ENCODE results near the gene TTC1.

DNA sequence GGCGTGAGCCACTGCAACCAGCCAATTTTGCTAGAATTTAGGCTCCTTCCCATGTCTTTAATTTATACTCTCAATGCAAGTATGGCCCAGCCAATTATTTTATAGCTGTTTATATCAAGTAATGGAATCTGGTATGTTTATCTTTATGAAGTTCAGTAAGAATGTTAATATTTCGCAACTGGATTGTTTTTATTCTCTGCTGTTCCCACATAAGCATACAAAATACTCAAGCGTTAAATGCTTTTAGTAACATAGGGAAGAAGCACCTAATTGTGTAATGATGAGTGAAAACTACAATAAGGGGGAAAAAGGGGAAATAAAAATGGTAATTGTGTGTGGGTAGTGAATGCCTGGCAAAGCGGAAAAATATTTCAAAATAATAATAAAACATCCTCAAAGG is 89.1 kb downstream of the TTC1 start:
- TF ChIP-seq ZNF274 (IDR thresholded peaks at IDR 0.05; ENCODE audit: low read depth, low read length), result no peak
- no peak for TF ChIP-seq YY1 (IDR thresholded peaks at IDR 0.05; ENCODE audit: insufficient read depth, insufficient read length)
- no peak for TF ChIP-seq SUZ12 (IDR thresholded peaks at IDR 0.05; ENCODE audit: extremely low read depth, insufficient read depth, insufficient read length)

All from NT2/D1 (cell line).